OCI-LY3 (cell line): ENCODE results near the gene C12orf75.

Experiments used
- CTCF ChIP-seq: fragments of 200-600, 300-600 bp; sonication (generic); IDR thresholded peaks from 2 replicates; pipeline ENCODE4 v1.5.1; 2014; ENCODE audit warnings: antibody characterized with exemption, low read length, low read depth
- EZH2phosphoT487 ChIP-seq: fragments of 200-600 bp; shearing (Covaris generic); IDR thresholded peaks from 2 replicates; pipeline ENCODE4 v1.6.1; 2018; ENCODE audit warnings: antibody characterized with exemption, mixed run types, low read depth

DNA sequence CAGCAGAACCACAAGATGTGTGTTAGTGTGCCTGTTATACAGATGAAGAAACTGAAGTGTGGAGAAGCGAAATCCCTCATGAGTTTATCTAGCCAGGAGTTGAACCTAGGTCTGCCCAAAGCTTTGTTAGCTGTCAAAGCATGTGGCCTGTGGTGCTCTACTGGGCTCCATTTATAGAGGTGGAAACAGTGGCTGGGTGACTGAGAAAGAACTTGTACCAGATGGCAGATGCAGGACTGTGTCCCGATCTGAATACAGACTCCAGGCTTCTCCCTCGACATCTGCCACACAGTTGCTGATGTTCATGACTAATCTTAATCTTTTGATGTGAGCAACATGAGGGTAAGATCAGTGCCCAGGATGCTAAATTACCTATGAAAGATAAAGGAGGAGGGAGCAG lies 89.1 kb downstream of the C12orf75 start:
- TF ChIP-seq CTCF (no peak), EZH2phosphoT487 (no peak)
